Activated T-cell treated with anti-CD3 and anti-CD28 coated beads for 24 hours (primary cell): ENCODE measurements around the gene KCNMA1.

Experiments
- DNase-seq: peaks from one replicate; pipeline ENCODE4 v3.0.0-alpha.2; 2020; ENCODE audit warnings: low read depth

The KCNMA1 gene

GRCh38 chr10:77485847-77486246, 151.8 kb downstream of the KCNMA1 start:
- no peak for DNase-seq

GRCh38 chr10:77482072-77482471, 155.5 kb downstream of the KCNMA1 start:
- DNase-seq, result no peak

- no peak for DNase-seq
These were observed 158.0 kb downstream of the KCNMA1 start for GRCh38 chr10:77479586-77479985.

GRCh38 chr10:77478962-77479359, 158.6 kb downstream of the KCNMA1 start:
- no peak for DNase-seq

- DNase-seq, result no peak
These were observed 159.2 kb downstream of the KCNMA1 start for GRCh38 chr10:77478247-77478961.

- DNase-seq, result no peak
These were observed 162.1 kb downstream of the KCNMA1 start for GRCh38 chr10:77475522-77475921.

- DNase-seq, result no peak
These were observed 162.7 kb downstream of the KCNMA1 start for GRCh38 chr10:77474939-77475338.

GRCh38 chr10:77474386-77474785, 163.2 kb downstream of the KCNMA1 start:
- DNase-seq, result no peak

- DNase-seq, result no peak
These were observed 165.5 kb downstream of the KCNMA1 start for GRCh38 chr10:77472146-77472545.

- DNase-seq, result no peak
These were observed 166.5 kb downstream of the KCNMA1 start for GRCh38 chr10:77471069-77471536.

GRCh38 chr10:77467422-77467963, 170.1 kb downstream of the KCNMA1 start:
- no peak for DNase-seq

GRCh38 chr10:77463967-77464745, 173.5 kb downstream of the KCNMA1 start:
- DNase-seq, result no peak

- DNase-seq, result no peak
These were observed 174.1 kb downstream of the KCNMA1 start for GRCh38 chr10:77463499-77463898.

GRCh38 chr10:77461636-77462296, 175.8 kb downstream of the KCNMA1 start:
- no peak for DNase-seq

GRCh38 chr10:77459905-77460304, 177.7 kb downstream of the KCNMA1 start:
- DNase-seq, result no peak

GRCh38 chr10:77458986-77459590, 178.5 kb downstream of the KCNMA1 start:
- DNase-seq, result no peak

GRCh38 chr10:77457721-77458120, 179.9 kb downstream of the KCNMA1 start:
- no peak for DNase-seq

GRCh38 chr10:77457266-77457665, 180.3 kb downstream of the KCNMA1 start:
- DNase-seq, result no peak

- DNase-seq, result no peak
These were observed 181.2 kb downstream of the KCNMA1 start for GRCh38 chr10:77456414-77456813.

GRCh38 chr10:77455561-77455960, 182.0 kb downstream of the KCNMA1 start:
- DNase-seq, result no peak

- no peak for DNase-seq
These were observed 184.6 kb downstream of the KCNMA1 start for GRCh38 chr10:77452952-77453564.

- DNase-seq, result no peak
These were observed 185.7 kb downstream of the KCNMA1 start for GRCh38 chr10:77451886-77452285.
